GM10248 (cell line): ENCODE measurements around the gene OR4C13.
A peak's percentile ranks its signal among the peaks of the same experiment; 100 is the strongest.
"Not testable (repeated sequence)": the region's sequence is repeated elsewhere in the genome, so short reads cannot be mapped to it uniquely, and the experiment has no call there.

Source experiments
- CTCF ChIA-PET: fragments of 300-600 bp; sonication (Branson Sonifier 250); formaldehyde crosslinking; extraction: SDS; loops from one replicate; lab custom pipeline; 2021; ENCODE audit warnings: antibody characterized with exemption; lab: Yijun Ruan, JAX
- POLR2A ChIA-PET: fragments of 350-650 bp; sonication (Branson Sonifier 250); formaldehyde crosslinking; extraction: SDS; loops from one replicate; lab custom pipeline; 2020; ENCODE audit warnings: antibody characterized with exemption; lab: Yijun Ruan, JAX
- DNase-seq: peaks from one replicate; pipeline ENCODE4 v3.0.0; 2012; ENCODE audit errors: extremely low spot score
- TF ChIP-seq, protein P1 (sequence below): IDR thresholded peaks from 2 replicates; pipeline ENCODE4 v1.5.1; 2012; ENCODE audit warnings: mild to moderate bottlenecking, low read depth; ENCODE audit errors: extremely low read depth, missing control alignments, control extremely low read depth

The OR4C13 gene

DNA sequence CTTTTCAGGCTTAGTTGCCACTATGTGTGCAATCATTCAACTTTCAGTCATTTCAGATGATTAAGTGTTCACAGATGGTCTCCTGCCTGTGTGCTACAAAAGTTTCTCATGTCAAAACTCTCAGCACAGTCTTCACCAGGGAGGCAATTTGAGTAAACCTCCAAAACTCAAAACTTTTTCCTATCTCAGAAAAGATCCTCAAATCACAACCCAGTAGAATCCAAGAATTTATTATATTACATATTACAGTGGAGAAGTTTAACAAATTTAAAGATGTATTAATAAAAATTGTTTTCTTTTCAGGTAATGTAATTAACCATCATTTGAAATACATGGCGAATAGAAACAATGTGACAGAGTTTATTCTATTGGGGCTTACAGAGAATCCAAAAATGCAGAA lies at the start of gene OR4C13:
Gene OR4C13, plus strand, starts transcription at position 301 of the 400 bp plus-strand sequence. Its CDS starts 32 bp downstream, at position 333.
- DNase-seq = no peak
- ChIA-PET CTCF (no interaction called here), POLR2A (no interaction called here)
- TF ChIP-seq, protein P1, sequence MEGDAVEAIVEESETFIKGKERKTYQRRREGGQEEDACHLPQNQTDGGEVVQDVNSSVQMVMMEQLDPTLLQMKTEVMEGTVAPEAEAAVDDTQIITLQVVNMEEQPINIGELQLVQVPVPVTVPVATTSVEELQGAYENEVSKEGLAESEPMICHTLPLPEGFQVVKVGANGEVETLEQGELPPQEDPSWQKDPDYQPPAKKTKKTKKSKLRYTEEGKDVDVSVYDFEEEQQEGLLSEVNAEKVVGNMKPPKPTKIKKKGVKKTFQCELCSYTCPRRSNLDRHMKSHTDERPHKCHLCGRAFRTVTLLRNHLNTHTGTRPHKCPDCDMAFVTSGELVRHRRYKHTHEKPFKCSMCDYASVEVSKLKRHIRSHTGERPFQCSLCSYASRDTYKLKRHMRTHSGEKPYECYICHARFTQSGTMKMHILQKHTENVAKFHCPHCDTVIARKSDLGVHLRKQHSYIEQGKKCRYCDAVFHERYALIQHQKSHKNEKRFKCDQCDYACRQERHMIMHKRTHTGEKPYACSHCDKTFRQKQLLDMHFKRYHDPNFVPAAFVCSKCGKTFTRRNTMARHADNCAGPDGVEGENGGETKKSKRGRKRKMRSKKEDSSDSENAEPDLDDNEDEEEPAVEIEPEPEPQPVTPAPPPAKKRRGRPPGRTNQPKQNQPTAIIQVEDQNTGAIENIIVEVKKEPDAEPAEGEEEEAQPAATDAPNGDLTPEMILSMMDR = no peak

DNA sequence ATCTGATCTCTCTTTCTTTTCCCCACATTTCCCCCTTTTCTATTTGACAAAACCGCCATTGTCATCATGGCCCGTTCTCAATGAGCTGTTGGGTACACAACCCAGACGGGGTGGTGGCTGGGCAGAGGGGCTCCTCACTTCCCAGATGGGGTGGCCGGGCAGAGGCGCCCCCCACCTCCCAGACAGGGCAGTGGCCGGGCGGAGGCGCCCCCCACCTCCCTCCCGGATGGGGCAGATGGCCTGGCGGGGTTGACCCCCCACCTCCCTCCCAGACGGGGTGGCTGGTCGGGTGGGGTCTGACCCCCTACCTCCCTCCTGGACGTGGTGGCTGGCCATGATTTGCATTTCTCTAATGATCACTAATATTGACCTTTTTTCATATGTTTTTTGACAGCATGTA lies 40.7 kb upstream of the OR4C13 start:
- CTCF ChIA-PET = not testable (repeated sequence)

DNA sequence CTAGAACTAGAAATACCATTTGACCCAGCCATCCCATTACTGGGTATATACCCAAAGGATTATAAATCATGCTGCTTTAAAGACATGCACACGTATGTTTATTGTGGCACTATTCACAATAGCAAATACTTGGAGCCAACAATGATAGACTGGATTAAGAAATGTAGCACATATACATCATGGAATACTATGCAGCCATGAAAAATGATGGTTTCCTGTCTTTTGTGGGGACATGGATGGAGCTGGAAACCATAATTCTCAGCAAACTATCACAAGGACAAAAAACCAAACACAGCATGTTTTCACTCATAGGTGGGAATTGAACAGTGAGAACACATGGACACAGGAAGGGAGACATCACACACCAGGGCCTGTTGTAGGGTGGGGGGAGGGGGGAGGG lies 3.5 kb upstream of the OR4C13 start:
- CTCF ChIA-PET, POLR2A ChIA-PET, DNase-seq: not testable (repeated sequence)

More for the DNA sequence above, 40.7 kb upstream of the OR4C13 start:
- DNase-seq, POLR2A ChIA-PET: not testable (repeated sequence)

DNA sequence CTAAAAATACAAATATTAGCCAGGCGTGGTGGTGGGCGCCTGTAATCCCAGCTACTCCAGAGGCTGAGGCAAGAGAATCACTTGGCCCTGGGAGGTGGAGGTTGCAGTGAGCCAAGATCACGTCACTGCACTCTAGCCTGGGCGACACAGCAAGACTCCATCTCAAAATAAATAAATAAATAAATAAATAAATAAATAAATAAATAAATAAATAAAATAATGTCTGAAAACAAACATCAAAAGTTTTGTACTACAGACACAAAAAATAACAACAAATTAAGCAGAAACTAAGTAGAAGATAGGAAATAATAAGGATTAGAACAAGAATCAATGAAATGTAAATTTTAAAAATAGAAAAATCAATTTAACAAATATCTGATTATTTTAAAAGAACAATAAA lies 21.2 kb downstream of the OR4C13 start:
- POLR2A ChIA-PET, CTCF ChIA-PET, DNase-seq: not testable (repeated sequence)

DNA sequence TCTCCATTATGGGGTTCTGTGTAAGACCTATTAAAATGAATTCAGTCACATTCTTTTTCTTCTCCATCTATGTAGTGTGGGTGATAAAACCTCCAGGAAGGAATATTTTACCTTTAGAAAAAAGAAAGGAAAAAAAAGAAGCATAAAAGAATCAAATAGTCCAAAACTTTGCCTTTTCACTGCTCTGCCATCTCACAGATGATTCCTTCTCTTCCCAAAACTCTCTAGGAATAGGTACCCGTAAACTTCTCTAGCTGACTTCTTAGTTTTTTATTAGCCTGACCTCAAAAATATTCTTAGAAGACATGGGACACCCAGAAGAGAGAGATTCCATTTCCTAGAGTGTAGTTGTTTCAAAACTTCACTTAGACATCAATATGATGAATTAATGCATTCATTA lies 30.2 kb downstream of the OR4C13 start, which contains the start of gene OR4C12:
Gene OR4C12, minus strand, starts transcription at position 101 of the 400 bp plus-strand sequence. Its CDS starts 34 bp downstream, at position 67.
- CTCF ChIA-PET, POLR2A ChIA-PET, DNase-seq: not testable (repeated sequence)

DNA sequence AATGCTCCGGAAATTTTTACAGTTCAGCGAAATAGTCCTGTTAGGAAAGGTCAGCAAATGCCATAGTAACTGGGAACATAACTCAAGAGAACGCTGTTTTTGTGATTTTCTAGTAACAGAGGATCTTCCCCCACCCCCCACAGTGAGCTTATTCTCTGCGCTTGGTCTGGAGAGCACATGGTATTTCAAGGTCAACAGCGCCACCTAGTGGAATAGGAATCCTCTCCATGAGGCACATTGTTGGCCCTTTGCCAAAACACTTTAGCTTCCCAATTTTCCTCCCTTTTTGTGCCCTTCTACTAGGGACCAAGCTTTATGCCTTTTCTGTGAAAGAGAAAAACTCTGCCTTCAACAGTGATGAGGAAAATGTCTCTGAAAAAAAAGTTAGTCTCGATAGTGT lies 43.4 kb downstream of the OR4C13 start:
- ChIA-PET POLR2A (no interaction called here), CTCF (interaction anchor here (1.1 to 1.6 kb wide), 5 partner anchors 9 to 1823 kb away, joined by 3 to 6 read pairs (median 4); no protein-coding TSS in a partner anchor)
- DNase-seq = no peak
- TF ChIP-seq, protein P1 = peak; percentile 53
